ENCODE measurements around the gene CRMP1. TPM values are rescaled to one million over a fixed set of nuclear protein-coding genes. Genes with fewer than 3 reads are reported as not detected.

CRMP1 gene
- total RNA-seq, 2 donors from 2014 or later = 1.8 TPM; not detected in 1

DNA sequence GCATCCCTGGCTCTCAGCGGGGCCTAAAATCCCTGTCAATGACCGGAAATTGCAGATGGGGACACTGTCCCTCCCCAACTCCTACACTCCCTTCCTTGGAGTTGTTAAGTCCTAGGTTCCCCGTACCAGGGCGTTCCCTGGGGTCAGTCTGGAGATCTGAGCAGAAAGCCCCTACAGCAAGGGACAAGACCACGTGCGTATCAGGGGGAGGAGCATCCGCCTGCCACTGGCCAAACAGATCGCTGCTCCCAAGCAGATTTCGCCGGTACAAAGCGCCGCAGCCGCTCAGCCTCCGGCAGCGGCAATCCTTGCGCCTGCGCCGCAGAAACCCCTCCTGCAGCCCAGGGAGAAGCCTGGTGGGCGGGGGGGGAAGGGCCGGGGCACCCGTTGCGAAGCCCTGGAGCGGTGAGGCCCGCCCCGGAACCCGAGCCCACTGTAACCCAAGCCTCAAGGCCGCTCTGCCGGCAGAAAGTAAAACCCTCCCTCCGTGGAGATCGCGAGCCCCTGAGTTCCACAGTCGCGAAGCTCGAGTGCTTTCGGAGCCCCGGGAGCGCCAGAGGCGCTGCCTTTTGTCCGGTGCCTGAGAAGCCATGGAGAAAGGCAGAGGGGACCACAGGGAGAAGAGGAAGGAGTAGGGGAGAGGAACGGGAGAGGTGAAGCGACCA is 2.7 kb downstream of the CRMP1 start:
- Histone ChIP-seq H3K27ac (no peak overlapping the region), H3K4me3 (peak overlapping the region; percentile 14), H3K4me1 (ENCODE audit: control insufficient read depth in 1 of 2, low read depth in 2 of 2) (peaks cover 11 to 18% of the 10 kb centered on the region in 2 donors), H3K9me3 (no peaks in the 10 kb centered on the region), H3K27me3 (replicated peaks; ENCODE audit: insufficient read depth) (peaks cover 22% of the 10 kb centered on the region), H3K36me3 (no peaks in the 10 kb centered on the region)
- no peak for ATAC-seq (ENCODE audit: insufficient number of reproducible peaks, low FRiP score, low read depth)
- TF ChIP-seq, protein P1, sequence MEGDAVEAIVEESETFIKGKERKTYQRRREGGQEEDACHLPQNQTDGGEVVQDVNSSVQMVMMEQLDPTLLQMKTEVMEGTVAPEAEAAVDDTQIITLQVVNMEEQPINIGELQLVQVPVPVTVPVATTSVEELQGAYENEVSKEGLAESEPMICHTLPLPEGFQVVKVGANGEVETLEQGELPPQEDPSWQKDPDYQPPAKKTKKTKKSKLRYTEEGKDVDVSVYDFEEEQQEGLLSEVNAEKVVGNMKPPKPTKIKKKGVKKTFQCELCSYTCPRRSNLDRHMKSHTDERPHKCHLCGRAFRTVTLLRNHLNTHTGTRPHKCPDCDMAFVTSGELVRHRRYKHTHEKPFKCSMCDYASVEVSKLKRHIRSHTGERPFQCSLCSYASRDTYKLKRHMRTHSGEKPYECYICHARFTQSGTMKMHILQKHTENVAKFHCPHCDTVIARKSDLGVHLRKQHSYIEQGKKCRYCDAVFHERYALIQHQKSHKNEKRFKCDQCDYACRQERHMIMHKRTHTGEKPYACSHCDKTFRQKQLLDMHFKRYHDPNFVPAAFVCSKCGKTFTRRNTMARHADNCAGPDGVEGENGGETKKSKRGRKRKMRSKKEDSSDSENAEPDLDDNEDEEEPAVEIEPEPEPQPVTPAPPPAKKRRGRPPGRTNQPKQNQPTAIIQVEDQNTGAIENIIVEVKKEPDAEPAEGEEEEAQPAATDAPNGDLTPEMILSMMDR (IDR thresholded peaks at IDR 0.05) = no peak
- DNase-seq (ENCODE audit: low spot score) = no peak

GRCh38 chr4:5889002-5889696 is 3.7 kb downstream of the CRMP1 start:
- no peak for DNase-seq (ENCODE audit: low spot score)
- ATAC-seq (ENCODE audit: insufficient number of reproducible peaks, low FRiP score, low read depth) = no peak
- no peak overlapping the region for H3K4me3 ChIP-seq
- H3K36me3 ChIP-seq = no peaks in the 10 kb centered on the region
- TF ChIP-seq, protein P1 (IDR thresholded peaks at IDR 0.05) = no peak
- peaks cover 11 to 18% of the 10 kb centered on the region in 2 donors for H3K4me1 ChIP-seq (ENCODE audit: control insufficient read depth in 1 of 2, low read depth in 2 of 2)
- no peak overlapping the region for H3K27ac ChIP-seq
- peaks cover 22% of the 10 kb centered on the region for H3K27me3 ChIP-seq (replicated peaks; ENCODE audit: insufficient read depth)
- no peaks in the 10 kb centered on the region for H3K9me3 ChIP-seq

GRCh38 chr4:5888222-5889001 is 4.5 kb downstream of the CRMP1 start:
- DNase-seq (ENCODE audit: low spot score) (no peak), ATAC-seq (ENCODE audit: insufficient number of reproducible peaks, low FRiP score, low read depth) (no peak)
- Histone ChIP-seq H3K27ac (no peak overlapping the region), H3K9me3 (no peaks in the 10 kb centered on the region), H3K4me3 (peak overlapping the region; percentile 68), H3K27me3 (replicated peaks; ENCODE audit: insufficient read depth) (peaks cover 22% of the 10 kb centered on the region), H3K36me3 (no peaks in the 10 kb centered on the region), H3K4me1 (ENCODE audit: control insufficient read depth in 1 of 2, low read depth in 2 of 2) (peaks cover 11 to 18% of the 10 kb centered on the region in 2 donors)
- TF ChIP-seq, protein P1 (IDR thresholded peaks at IDR 0.05) = no peak

DNA sequence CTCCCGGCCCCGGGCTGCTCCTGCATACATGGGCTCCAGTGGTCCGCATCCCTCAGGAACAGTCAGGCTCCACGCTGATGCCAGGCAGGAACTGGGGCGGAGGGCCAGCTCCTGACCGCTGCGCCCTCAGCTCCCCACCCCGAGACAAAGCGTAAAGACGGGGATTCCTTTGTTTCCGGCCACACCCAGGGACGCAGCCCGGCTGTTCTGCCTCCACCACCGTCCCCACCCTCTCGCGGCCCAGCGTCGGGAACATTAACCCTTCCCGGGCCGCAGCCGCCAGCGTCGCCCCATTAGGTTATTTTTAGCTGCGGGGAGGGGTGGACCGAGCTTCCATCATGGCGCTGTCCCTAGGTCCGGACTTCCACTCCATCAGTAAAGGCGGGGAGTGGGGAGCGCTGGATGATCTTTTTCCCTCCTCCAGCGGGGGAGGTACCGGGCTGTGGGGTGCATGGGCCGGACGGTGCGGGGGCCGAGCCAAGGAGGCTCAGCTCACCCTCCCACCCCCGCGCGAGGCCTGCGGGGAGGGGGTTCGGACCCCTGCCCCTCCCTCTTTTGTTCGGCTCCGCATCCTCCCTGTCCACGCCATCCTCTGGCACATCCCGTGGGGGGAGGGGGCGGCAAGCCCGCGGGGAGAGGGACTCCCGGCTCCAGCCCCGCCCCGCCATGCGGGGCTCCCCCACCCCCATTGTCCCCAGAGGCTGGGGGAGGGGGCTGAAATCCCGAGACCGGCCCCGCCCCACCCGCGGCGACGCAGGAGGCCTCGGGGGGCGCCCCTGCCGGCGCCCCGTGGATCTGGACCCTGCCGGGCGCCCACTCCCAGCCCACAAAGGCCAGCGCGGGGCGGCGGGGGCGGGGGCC is 5.3 kb downstream of the CRMP1 start:
- H3K9me3 ChIP-seq = no peaks in the 10 kb centered on the region
- no peaks in the 10 kb centered on the region for H3K36me3 ChIP-seq
- peaks cover 11 to 18% of the 10 kb centered on the region in 2 donors for H3K4me1 ChIP-seq (ENCODE audit: control insufficient read depth in 1 of 2, low read depth in 2 of 2)
- H3K4me3 ChIP-seq = peak overlapping the region; percentile 68
- H3K27me3 ChIP-seq (replicated peaks; ENCODE audit: insufficient read depth) = peaks cover 22% of the 10 kb centered on the region
- TF ChIP-seq, protein P1 (IDR thresholded peaks at IDR 0.05) = no peak
- DNase-seq (ENCODE audit: low spot score) = no peak
- no peak for ATAC-seq (ENCODE audit: insufficient number of reproducible peaks, low FRiP score, low read depth)
- H3K27ac ChIP-seq = no peak overlapping the region

Data from thoracic aorta (tissue), 2 donors.